OCI-LY7 (cell line): ENCODE measurements around the gene PRSS33. TPM values are rescaled to one million over a fixed set of nuclear protein-coding genes. Genes with fewer than 3 reads are reported as not detected.

ENCODE experiments used
- BruUV-seq: library from RNA; stranded (reverse); fragments of 400-500 nt; replicated peaks from 2 replicates; lab custom pipeline; 2021; lab: Mats Ljungman, UMichigan
- CTCF ChIA-PET: fragments of 300-600 bp; sonication (Branson Sonifier 250); formaldehyde crosslinking; loops from one replicate; lab custom pipeline; 2022; ENCODE audit warnings: antibody characterized with exemption; ENCODE audit not compliant: unreplicated experiment; lab: Charles Lee
- POLR2A ChIA-PET: fragments of 300-600 bp; sonication (Branson Sonifier 250); formaldehyde crosslinking; loops from one replicate; lab custom pipeline; 2022; ENCODE audit warnings: antibody characterized with exemption; lab: Charles Lee
- DNase-seq: peaks from one replicate; pipeline ENCODE4 v3.0.0-alpha.2; 2015; ENCODE audit warnings: low spot score
- H2AFZ ChIP-seq: fragments of 200-600 bp; sonication (generic), shearing (Covaris generic); 2 replicates; pipeline ENCODE4 v1.6.1; 2014; ENCODE audit warnings: mild to moderate bottlenecking, antibody characterized with exemption, low read length, moderate library complexity
- H3K27ac ChIP-seq: fragments of 200-600 bp; sonication (generic); 2 replicates; pipeline ENCODE4 v1.5.1; 2014; ENCODE audit warnings: mixed run types, low read depth, mild to moderate bottlenecking, moderate library complexity, low read length, inconsistent platforms; ENCODE audit not compliant: poor library complexity, severe bottlenecking
- H3K36me3 ChIP-seq: fragments of 200-600 bp; sonication (generic); 2 replicates; pipeline ENCODE4 v1.6.1; 2014; ENCODE audit warnings: mild to moderate bottlenecking, antibody characterized with exemption, low read length, moderate library complexity, mixed read lengths; ENCODE audit not compliant: insufficient read depth
- H3K4me1 ChIP-seq: fragments of 200-600 bp; sonication (generic); 2 replicates; pipeline ENCODE4 v1.5.1; 2014; ENCODE audit warnings: mild to moderate bottlenecking, low read length; ENCODE audit not compliant: insufficient read depth, poor library complexity, severe bottlenecking
- H3K4me2 ChIP-seq: fragments of 200-600 bp; sonication (generic); 2 replicates; pipeline ENCODE4 v1.6.1; 2014; ENCODE audit warnings: mild to moderate bottlenecking, low read length
- H3K4me3 ChIP-seq: fragments of 200-600 bp; sonication (generic); 2 replicates; pipeline ENCODE4 v1.5.1; 2014; ENCODE audit warnings: mild to moderate bottlenecking, low read depth, low read length; ENCODE audit not compliant: poor library complexity, severe bottlenecking
- H3K79me2 ChIP-seq: fragments of 200-600 bp; sonication (generic); 2 replicates; pipeline ENCODE4 v1.6.1; 2016; ENCODE audit warnings: low read depth, mild to moderate bottlenecking, low read length, moderate library complexity, mixed read lengths; ENCODE audit not compliant: insufficient read depth
- H3K9me2 ChIP-seq: fragments of 200-600 bp; sonication (generic); 2 replicates; pipeline ENCODE4 v1.6.1; 2016; ENCODE audit warnings: mild to moderate bottlenecking, low read length, mixed read lengths; ENCODE audit not compliant: insufficient read depth
- H3K9me3 ChIP-seq: fragments of 200-600 bp; sonication (generic); 2 replicates; pipeline ENCODE4 v1.6.1; 2014; ENCODE audit warnings: mild to moderate bottlenecking, mixed run types, low read length, mixed read lengths
- H4K20me1 ChIP-seq: fragments of 200-600 bp; sonication (generic); 2 replicates; pipeline ENCODE4 v1.6.1; 2014; ENCODE audit warnings: mild to moderate bottlenecking, antibody characterized with exemption, low read length, moderate library complexity, mixed read lengths; ENCODE audit not compliant: insufficient read depth
- CTCF ChIP-seq: fragments of 200-600 bp; sonication (generic); conservative IDR thresholded peaks from 2 replicates; pipeline ENCODE4 v1.5.1; 2014; ENCODE audit warnings: mild to moderate bottlenecking, antibody characterized with exemption, low read length, moderate library complexity, mixed read lengths
- EZH2phosphoT487 ChIP-seq: fragments of 200-600 bp; sonication (generic); IDR thresholded peaks from 2 replicates; pipeline ENCODE4 v1.6.1; 2018; ENCODE audit warnings: low read depth, borderline replicate concordance, mild to moderate bottlenecking, mixed run types, antibody characterized with exemption, low read length, moderate library complexity, mixed read lengths
- intact Hi-C: fragments of 100-400 bp; cut with micrococcal nuclease; formaldehyde crosslinking; loops from one replicate; pipeline ENCODE4 v1.10.0; 2022; ENCODE audit not compliant: unreplicated experiment
- total RNA-seq, 2 experiments: library from RNA; depleted of rRNA in 1 of 2; stranded (reverse); fragments of >200 nt in 1 of 2; shearing (Covaris generic) in 1 of 2; gene quantifications; 2 replicates each; pipeline ENCODE4 v1.2.3, GENCODE V29; 2014 to 2022

Gene PRSS33
- total RNA-seq, 2 experiments from 2014 or later: not detected

GRCh38 chr16:2811703-2812471 is 24.5 kb upstream of the PRSS33 start:
- TF ChIP-seq EZH2phosphoT487 (no peak), CTCF (no peak)
- H2AFZ ChIP-seq: no peak overlapping the region

GRCh38 chr16:2810651-2811050 is 23.3 kb upstream of the PRSS33 start:
- POLR2A ChIA-PET: interaction anchor here (0.6 kb wide), 1 partner anchor 1350 kb away, joined by 3 read pairs; no protein-coding TSS in a partner anchor
- BruUV-seq: no TSS peak
- H3K36me3 ChIP-seq: no peaks in the 10 kb centered on the region
- H3K27ac ChIP-seq: no peak overlapping the region
- CTCF ChIA-PET: interaction anchor here (0.6 kb wide), 2 partner anchors 103 to 914 kb away, joined by 3 to 5 read pairs; no protein-coding TSS in a partner anchor
- no peak for DNase-seq
- no peak overlapping the region for H3K4me2 ChIP-seq
- TF ChIP-seq EZH2phosphoT487 (no peak), CTCF (no peak)
- H2AFZ ChIP-seq: no peak overlapping the region
- no peak overlapping the region for H3K4me3 ChIP-seq
- H3K9me2 ChIP-seq: no peaks in the 10 kb centered on the region
- H4K20me1 ChIP-seq: no peaks in the 10 kb centered on the region
- H3K4me1 ChIP-seq: peaks cover under 1% of the 10 kb centered on the region
- intact Hi-C loops: no loop called here
- no peaks in the 10 kb centered on the region for H3K79me2 ChIP-seq
- no peaks in the 10 kb centered on the region for H3K9me3 ChIP-seq

More at GRCh38 chr16:2811703-2812471, 24.5 kb upstream of the PRSS33 start:
- BruUV-seq: no TSS peak
- Histone ChIP-seq H3K36me3 (no peaks in the 10 kb centered on the region), H4K20me1 (no peaks in the 10 kb centered on the region), H3K27ac (no peak overlapping the region), H3K9me3 (no peaks in the 10 kb centered on the region), H3K79me2 (0 out of 2 replicates have a peak, but pooled peaks cover 4% of the 10 kb centered on the region), H3K9me2 (no peaks in the 10 kb centered on the region), H3K4me1 (peaks cover 12% of the 10 kb centered on the region), H3K4me3 (no peak overlapping the region), H3K4me2 (no peak overlapping the region)
- ChIA-PET POLR2A (no interaction called here), CTCF (no interaction called here)
- intact Hi-C loops: no loop called here
- no peak for DNase-seq

GRCh38 chr16:2809149-2809760 is 21.9 kb upstream of the PRSS33 start:
- TF ChIP-seq CTCF (no peak), EZH2phosphoT487 (no peak)
- no TSS peak for BruUV-seq

More at GRCh38 chr16:2809149-2809760, 21.9 kb upstream of the PRSS33 start:
- Histone ChIP-seq H3K4me1 (no peaks in the 10 kb centered on the region), H3K36me3 (no peaks in the 10 kb centered on the region), H3K79me2 (no peaks in the 10 kb centered on the region), H3K27ac (no peak overlapping the region), H3K4me3 (no peak overlapping the region), H2AFZ (no peak overlapping the region), H4K20me1 (no peaks in the 10 kb centered on the region), H3K9me3 (no peaks in the 10 kb centered on the region), H3K4me2 (no peak overlapping the region), H3K9me2 (no peaks in the 10 kb centered on the region)
- ChIA-PET CTCF (no interaction called here), POLR2A (no interaction called here)
- DNase-seq: no peak
- intact Hi-C loops: no loop called here
